ENCODE measurements around the gene CASP7.

CASP7 gene

DNA sequence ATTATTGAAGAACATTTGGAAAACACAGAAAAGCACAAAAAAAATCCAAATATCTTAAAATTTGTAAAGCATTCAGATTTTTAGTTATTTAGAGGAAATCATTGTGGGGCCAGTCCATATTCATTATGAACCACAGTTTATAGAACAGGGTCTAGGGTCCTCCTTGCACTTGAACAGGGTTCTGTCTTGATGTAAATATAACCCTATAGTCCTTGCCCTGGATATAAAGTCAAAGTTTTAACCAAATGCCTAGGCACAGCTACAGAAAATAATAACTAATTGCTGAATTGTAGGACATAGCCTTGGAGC lies 25.6 kb downstream of the CASP7 start:
- Mint-ChIP-seq H3K27me3 (no peaks in the 10 kb centered on the region), H3K27ac (ENCODE audit: low read depth) (no peak overlapping the region), H3K9me3 (no peaks in the 10 kb centered on the region), H3K36me3 (ENCODE audit: insufficient read depth) (peaks cover 18% of the 10 kb centered on the region), H3K4me3 (no peak overlapping the region), H3K4me1 (peaks cover 32% of the 10 kb centered on the region)
- ATAC-seq (replicated peaks; ENCODE audit: extremely low read depth, poor library complexity, severe bottlenecking) (no peak), DNase-seq (ENCODE audit: low spot score in 2 of 2) (no peak)

- H3K9me3 Mint-ChIP-seq, result no peaks in the 10 kb centered on the region
- peaks cover 35% of the 10 kb centered on the region for H3K4me1 Mint-ChIP-seq
- DNase-seq (ENCODE audit: low spot score in 2 of 2) (no peak), ATAC-seq (replicated peaks; ENCODE audit: extremely low read depth, poor library complexity, severe bottlenecking) (no peak)
- H3K27me3 Mint-ChIP-seq, result no peaks in the 10 kb centered on the region
- H3K27ac Mint-ChIP-seq (ENCODE audit: low read depth), result no peak overlapping the region
- H3K36me3 Mint-ChIP-seq (ENCODE audit: insufficient read depth), result peaks cover 15% of the 10 kb centered on the region
- H3K4me3 Mint-ChIP-seq, result no peak overlapping the region
Observed at GRCh38 chr10:113706623-113707022, 26.9 kb downstream of the CASP7 start.

DNA sequence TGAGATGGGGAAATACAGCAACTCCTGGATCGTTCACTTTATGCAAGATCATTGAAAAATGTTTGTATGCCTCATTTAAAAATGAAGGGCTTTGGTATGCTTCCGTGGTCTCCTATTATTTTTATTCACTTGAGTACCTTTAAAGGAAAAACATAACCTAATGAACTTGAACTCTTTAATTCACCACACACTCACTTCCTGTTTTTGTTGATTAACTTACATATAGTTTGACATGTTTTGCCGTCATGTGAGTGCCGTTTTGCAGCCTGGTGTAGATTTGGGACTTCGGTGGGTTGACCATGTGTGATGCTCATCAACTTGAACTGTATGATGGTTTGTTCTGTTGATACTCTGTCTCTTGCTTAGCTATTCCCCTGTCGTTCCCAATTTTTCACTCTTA lies 28.9 kb downstream of the CASP7 start:
- Mint-ChIP-seq H3K4me3 (no peak overlapping the region), H3K27ac (ENCODE audit: low read depth) (peak overlapping the region; percentile 69), H3K36me3 (ENCODE audit: insufficient read depth) (peaks cover 8% of the 10 kb centered on the region), H3K27me3 (no peaks in the 10 kb centered on the region), H3K4me1 (peaks cover 37% of the 10 kb centered on the region), H3K9me3 (no peaks in the 10 kb centered on the region)
- ATAC-seq (replicated peaks; ENCODE audit: extremely low read depth, poor library complexity, severe bottlenecking) (no peak), DNase-seq (ENCODE audit: low spot score in 2 of 2) (no peak)

DNA sequence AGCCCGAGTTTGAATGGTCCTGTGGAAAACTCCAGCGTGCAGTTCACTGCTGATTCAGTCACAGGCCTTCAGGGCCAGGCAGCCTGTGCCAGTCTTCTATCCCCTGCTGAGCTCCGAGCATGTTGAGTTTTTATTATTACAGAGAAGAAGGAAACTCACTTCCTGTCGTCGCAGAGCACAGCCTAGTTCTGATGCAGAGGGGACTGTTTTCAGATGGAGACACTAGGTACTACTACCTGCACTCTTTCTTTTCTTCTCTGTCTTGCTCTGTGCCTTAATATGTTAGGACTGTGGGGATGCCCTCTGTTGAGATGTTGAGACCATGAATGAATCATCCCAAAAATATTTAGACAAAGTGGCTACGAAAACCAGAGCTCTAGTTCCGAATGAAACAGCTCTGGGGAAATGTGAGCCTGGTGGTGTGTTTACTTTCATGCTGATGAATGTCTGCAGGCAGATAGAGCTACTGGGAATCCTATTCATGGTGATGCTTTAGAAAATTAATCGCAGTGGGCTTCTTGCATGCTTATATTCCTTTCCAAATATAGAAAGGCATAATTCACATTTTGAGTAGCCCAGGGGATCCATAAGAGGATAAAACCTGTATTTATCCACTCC lies 29.6 kb downstream of the CASP7 start:
- H3K27ac Mint-ChIP-seq (ENCODE audit: low read depth), result peak overlapping the region; percentile 69
- H3K9me3 Mint-ChIP-seq, result no peaks in the 10 kb centered on the region
- peaks cover 37% of the 10 kb centered on the region for H3K4me1 Mint-ChIP-seq
- peaks cover 5% of the 10 kb centered on the region for H3K36me3 Mint-ChIP-seq (ENCODE audit: insufficient read depth)
- no peak overlapping the region for H3K4me3 Mint-ChIP-seq
- DNase-seq (ENCODE audit: low spot score in 2 of 2), result no peak
- no peaks in the 10 kb centered on the region for H3K27me3 Mint-ChIP-seq
- no peak for ATAC-seq (replicated peaks; ENCODE audit: extremely low read depth, poor library complexity, severe bottlenecking)

- Mint-ChIP-seq H3K4me1 (peaks cover 43% of the 10 kb centered on the region), H3K36me3 (ENCODE audit: insufficient read depth) (peaks cover 5% of the 10 kb centered on the region), H3K9me3 (no peaks in the 10 kb centered on the region), H3K27ac (ENCODE audit: low read depth) (no peak overlapping the region), H3K4me3 (no peak overlapping the region), H3K27me3 (no peaks in the 10 kb centered on the region)
- DNase-seq (ENCODE audit: low spot score in 2 of 2) (no peak), ATAC-seq (replicated peaks; ENCODE audit: extremely low read depth, poor library complexity, severe bottlenecking) (no peak)
Observed at GRCh38 chr10:113711142-113711541, 31.4 kb downstream of the CASP7 start.

DNA sequence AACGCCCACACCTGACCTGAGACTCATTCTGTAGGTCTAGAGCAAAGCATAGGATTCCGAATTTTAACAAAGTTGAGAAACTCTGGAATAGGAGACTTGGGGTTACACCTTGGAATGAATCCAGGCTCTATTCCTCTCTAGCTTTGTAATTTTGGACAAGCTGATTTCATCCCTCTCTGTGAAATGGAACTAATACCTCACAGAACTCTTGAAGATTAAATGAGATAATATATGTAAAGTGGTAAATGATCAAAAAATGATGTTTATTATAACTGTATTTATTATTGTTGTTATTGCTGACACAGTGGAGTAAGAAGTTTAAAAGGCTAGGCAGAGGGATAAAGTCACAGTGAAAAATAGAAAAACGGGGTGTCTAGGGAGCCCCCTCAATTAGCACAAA lies 32.3 kb downstream of the CASP7 start:
- Mint-ChIP-seq H3K9me3 (no peaks in the 10 kb centered on the region), H3K4me3 (no peak overlapping the region), H3K4me1 (peaks cover 39% of the 10 kb centered on the region), H3K27ac (ENCODE audit: low read depth) (no peak overlapping the region), H3K27me3 (no peaks in the 10 kb centered on the region), H3K36me3 (ENCODE audit: insufficient read depth) (peaks cover 5% of the 10 kb centered on the region)
- ATAC-seq (replicated peaks; ENCODE audit: extremely low read depth, poor library complexity, severe bottlenecking) (no peak), DNase-seq (ENCODE audit: low spot score in 2 of 2) (no peak)

DNA sequence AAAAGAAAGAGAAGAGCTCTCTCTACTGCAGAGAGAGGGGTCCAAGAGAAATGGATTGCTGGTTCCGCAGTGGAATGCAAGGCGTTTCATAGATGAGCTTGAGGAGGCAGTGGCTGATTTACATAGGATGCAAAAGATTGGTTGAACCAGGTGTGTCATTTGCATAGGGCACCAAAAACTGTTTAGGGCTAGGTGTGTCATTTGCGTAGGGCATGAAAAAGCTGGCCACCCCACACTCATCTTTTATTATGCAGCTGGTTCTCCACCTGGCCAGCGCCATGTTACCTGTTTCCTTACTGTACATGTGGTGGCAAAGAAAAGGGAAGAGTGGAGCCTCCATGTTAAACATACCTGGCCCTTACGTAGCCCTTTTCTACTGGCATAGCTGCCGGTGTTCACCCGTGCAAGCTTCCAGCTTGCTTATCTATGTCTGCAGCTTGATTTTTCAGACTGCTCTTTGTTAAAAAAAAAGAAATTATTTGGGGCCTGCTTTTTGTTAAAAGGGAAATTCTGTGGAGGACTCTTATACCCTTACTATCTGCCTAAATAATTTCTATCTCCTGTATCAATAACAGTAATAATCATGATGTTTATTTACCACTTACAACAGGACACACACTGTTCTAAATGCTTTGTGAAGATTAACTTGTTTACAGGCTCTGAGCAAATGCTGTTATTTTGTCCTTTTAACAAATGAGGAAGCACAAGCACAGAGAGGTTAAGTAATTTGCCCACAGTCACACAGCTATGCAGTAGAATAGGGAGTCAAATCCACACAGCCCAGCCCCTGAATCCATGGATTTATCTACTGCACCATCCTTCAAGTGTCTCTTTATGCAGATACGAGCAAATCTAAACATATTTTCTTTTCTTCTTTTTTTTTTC lies 33.3 kb downstream of the CASP7 start:
- Mint-ChIP-seq H3K36me3 (ENCODE audit: insufficient read depth) (peaks cover 5% of the 10 kb centered on the region), H3K27ac (ENCODE audit: low read depth) (no peak overlapping the region), H3K9me3 (no peaks in the 10 kb centered on the region), H3K4me3 (no peak overlapping the region), H3K27me3 (no peaks in the 10 kb centered on the region), H3K4me1 (peaks cover 33% of the 10 kb centered on the region)
- no peak for ATAC-seq (replicated peaks; ENCODE audit: extremely low read depth, poor library complexity, severe bottlenecking)
- no peak for DNase-seq (ENCODE audit: low spot score in 2 of 2)

DNA sequence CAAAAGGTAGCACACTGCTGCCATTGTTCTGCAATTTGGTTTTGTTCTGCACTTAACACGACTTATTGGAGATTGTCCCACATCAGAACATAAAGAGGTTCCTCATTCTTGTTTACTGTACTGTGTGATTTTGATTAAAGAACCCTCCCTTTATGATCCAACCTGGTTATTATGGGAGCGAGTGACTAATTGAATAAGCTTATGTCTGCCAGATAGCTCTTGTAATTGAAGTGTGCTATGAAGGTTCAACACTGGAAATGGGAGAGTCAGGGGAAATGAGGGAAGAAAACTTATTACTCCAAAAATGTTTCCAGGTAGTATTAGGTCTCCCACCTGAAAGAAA lies 33.9 kb downstream of the CASP7 start:
- no peaks in the 10 kb centered on the region for H3K9me3 Mint-ChIP-seq
- H3K27me3 Mint-ChIP-seq, result no peaks in the 10 kb centered on the region

DNA sequence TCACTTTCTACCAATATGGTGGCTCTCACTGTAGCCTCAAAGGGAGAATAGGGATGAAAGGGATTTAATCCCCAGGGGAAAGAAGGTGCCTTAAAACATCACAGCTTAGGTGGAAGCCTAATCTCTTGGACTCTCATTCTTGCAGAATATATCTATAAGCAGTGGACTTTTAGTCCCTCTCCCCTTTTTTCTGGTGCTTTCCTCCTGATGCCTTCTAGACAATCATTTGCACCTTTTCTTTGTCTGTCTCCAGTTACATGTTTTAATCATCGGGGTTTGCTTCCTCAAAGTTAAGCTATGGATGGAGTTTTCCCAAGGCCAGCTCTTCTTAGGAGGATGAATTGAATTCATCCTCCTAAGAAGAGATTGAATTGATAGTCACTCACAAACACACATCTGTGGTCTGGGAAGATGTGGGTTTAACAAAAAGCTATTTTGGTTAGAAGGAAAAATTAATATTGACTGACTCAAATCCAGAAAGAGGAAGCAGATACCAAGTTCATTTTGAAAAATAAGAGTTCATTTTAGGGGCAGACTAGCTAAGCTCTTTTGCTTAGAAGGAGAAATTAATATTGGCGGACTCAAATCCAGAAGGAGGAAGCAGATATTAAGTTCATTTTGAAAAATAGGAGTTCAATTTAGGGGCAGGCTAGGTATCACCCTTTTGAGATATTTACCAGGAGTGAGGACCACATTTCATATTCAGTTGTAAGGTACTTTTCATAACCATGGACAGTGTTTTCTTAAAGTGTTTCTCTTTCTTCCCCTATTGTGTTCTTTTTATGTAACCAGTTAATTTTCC lies 36.6 kb downstream of the CASP7 start:
- DNase-seq (ENCODE audit: low spot score in 2 of 2), result no peak
- no peak overlapping the region for H3K27ac Mint-ChIP-seq (ENCODE audit: low read depth)
- H3K9me3 Mint-ChIP-seq, result no peaks in the 10 kb centered on the region
- H3K4me3 Mint-ChIP-seq, result no peak overlapping the region
- no peaks in the 10 kb centered on the region for H3K27me3 Mint-ChIP-seq
- H3K4me1 Mint-ChIP-seq, result peaks cover 11% of the 10 kb centered on the region
- H3K36me3 Mint-ChIP-seq (ENCODE audit: insufficient read depth), result peaks cover 16% of the 10 kb centered on the region
- no peak for ATAC-seq (replicated peaks; ENCODE audit: extremely low read depth, poor library complexity, severe bottlenecking)

More for the DNA sequence above, 33.9 kb downstream of the CASP7 start:
- H3K27ac Mint-ChIP-seq (ENCODE audit: low read depth), result no peak overlapping the region
- no peak for DNase-seq (ENCODE audit: low spot score in 2 of 2)
- H3K36me3 Mint-ChIP-seq (ENCODE audit: insufficient read depth), result peaks cover 8% of the 10 kb centered on the region
- H3K4me3 Mint-ChIP-seq, result no peak overlapping the region
- peaks cover 31% of the 10 kb centered on the region for H3K4me1 Mint-ChIP-seq
- ATAC-seq (replicated peaks; ENCODE audit: extremely low read depth, poor library complexity, severe bottlenecking), result no peak

GRCh38 chr10:113718969-113719822 lies 39.5 kb downstream of the CASP7 start:
- DNase-seq (ENCODE audit: low spot score in 2 of 2) (no peak), ATAC-seq (replicated peaks; ENCODE audit: extremely low read depth, poor library complexity, severe bottlenecking) (no peak)
- no peak overlapping the region for H3K4me3 Mint-ChIP-seq
- peaks cover 5% of the 10 kb centered on the region for H3K4me1 Mint-ChIP-seq
- H3K9me3 Mint-ChIP-seq, result no peaks in the 10 kb centered on the region
- peaks cover 33% of the 10 kb centered on the region for H3K36me3 Mint-ChIP-seq (ENCODE audit: insufficient read depth)
- no peaks in the 10 kb centered on the region for H3K27me3 Mint-ChIP-seq
- no peak overlapping the region for H3K27ac Mint-ChIP-seq (ENCODE audit: low read depth)

- Mint-ChIP-seq H3K36me3 (ENCODE audit: insufficient read depth) (peaks cover 40% of the 10 kb centered on the region), H3K4me1 (peaks cover 5% of the 10 kb centered on the region), H3K27ac (ENCODE audit: low read depth) (no peak overlapping the region), H3K27me3 (no peaks in the 10 kb centered on the region), H3K9me3 (no peaks in the 10 kb centered on the region), H3K4me3 (no peak overlapping the region)
- DNase-seq (ENCODE audit: low spot score in 2 of 2) (no peak), ATAC-seq (replicated peaks; ENCODE audit: extremely low read depth, poor library complexity, severe bottlenecking) (no peak)
Observed at GRCh38 chr10:113720386-113720785, 40.7 kb downstream of the CASP7 start.

GRCh38 chr10:113732160-113732881 lies 52.6 kb downstream of the CASP7 start:
- no peak for DNase-seq (ENCODE audit: low spot score in 2 of 2)
- Mint-ChIP-seq H3K4me3 (no peak overlapping the region), H3K27me3 (no peaks in the 10 kb centered on the region), H3K9me3 (no peaks in the 10 kb centered on the region), H3K4me1 (no peaks in the 10 kb centered on the region), H3K27ac (ENCODE audit: low read depth) (no peak overlapping the region), H3K36me3 (ENCODE audit: insufficient read depth) (peaks cover 13% of the 10 kb centered on the region)
- no peak for ATAC-seq (replicated peaks; ENCODE audit: extremely low read depth, poor library complexity, severe bottlenecking)

Measured in central memory CD8-positive, alpha-beta T cell (primary cell).